Neural progenitor cell (in vitro differentiated cells): ENCODE measurements around the gene NR1D1. TPM values are rescaled to one million over a fixed set of nuclear protein-coding genes. Genes with fewer than 3 reads are reported as not detected.
A peak's percentile ranks its signal among the peaks of the same experiment; 100 is the strongest.

ENCODE experiments used
- DNase-seq: peaks from one replicate; pipeline ENCODE4 v3.0.0-alpha.2; 2016; ENCODE audit warnings: low spot score
- H2AFZ ChIP-seq: fragments of 200-600 bp; sonication (generic); replicated peaks from 2 replicates; pipeline ENCODE4 v1.6.1; 2016; ENCODE audit warnings: antibody characterized with exemption
- H3F3A ChIP-seq: fragments of 200-600 bp; sonication (generic); 2 replicates; pipeline ENCODE4 v1.6.1; 2016; ENCODE audit warnings: antibody characterized with exemption, low read depth
- H3K27ac ChIP-seq: fragments of 200-600 bp; sonication (generic); 2 replicates; pipeline ENCODE4 v1.5.1; 2016; ENCODE audit warnings: mild to moderate bottlenecking
- H3K27me3 ChIP-seq: fragments of 200-600 bp; sonication (generic); 2 replicates; pipeline ENCODE4 v1.6.1; 2016; ENCODE audit warnings: mild to moderate bottlenecking, moderate library complexity
- H3K36me3 ChIP-seq: fragments of 200-600 bp; sonication (generic); 2 replicates; pipeline ENCODE4 v1.5.1; 2016
- H3K4me1 ChIP-seq: fragments of 200-600 bp; sonication (generic); 2 replicates; pipeline ENCODE4 v1.6.1; 2016; ENCODE audit warnings: mixed run types
- H3K4me2 ChIP-seq: fragments of 200-600 bp; sonication (generic); 2 replicates; pipeline ENCODE4 v1.6.1; 2016
- H3K4me3 ChIP-seq: fragments of 200-600 bp; sonication (generic); 2 replicates; pipeline ENCODE4 v1.5.1; 2016
- H3K79me2 ChIP-seq: fragments of 200-600 bp; sonication (generic); 2 replicates; pipeline ENCODE4 v1.6.1; 2016; ENCODE audit warnings: low read depth
- H3K9ac ChIP-seq: fragments of 200-600 bp; sonication (generic); 2 replicates; pipeline ENCODE4 v1.6.1; 2016
- H3K9me3 ChIP-seq: fragments of 200-600 bp; sonication (generic); 2 replicates; pipeline ENCODE4 v1.5.1; 2016; ENCODE audit warnings: low read depth
- H4K20me1 ChIP-seq: fragments of 200-600 bp; sonication (generic); 2 replicates; pipeline ENCODE4 v1.6.1; 2016; ENCODE audit warnings: low read depth
- H3K27ac Mint-ChIP-seq: 3 replicates; pipeline ENCODE4 v1.8.0; 2021; ENCODE audit warnings: mixed read lengths
- H3K27me3 Mint-ChIP-seq: 2 replicates; pipeline ENCODE4 v1.8.0; 2022; ENCODE audit warnings: low read depth, mild to moderate bottlenecking, inconsistent platforms, moderate library complexity, mixed read lengths; ENCODE audit not compliant: insufficient read depth
- H3K36me3 Mint-ChIP-seq: 3 replicates; pipeline ENCODE4 v1.8.0; 2021; ENCODE audit warnings: mixed read lengths
- H3K4me1 Mint-ChIP-seq: 3 replicates; pipeline ENCODE4 v1.8.0; 2021; ENCODE audit warnings: mixed read lengths
- H3K4me3 Mint-ChIP-seq: 3 replicates; pipeline ENCODE4 v1.8.0; 2021; ENCODE audit warnings: mild to moderate bottlenecking, moderate library complexity, mixed read lengths
- H3K9me3 Mint-ChIP-seq: 3 replicates; pipeline ENCODE4 v1.8.0; 2020; ENCODE audit warnings: mixed read lengths
- CTCF ChIP-seq: fragments of 200-600 bp; sonication (generic); IDR thresholded peaks from 2 replicates; pipeline ENCODE4 v1.5.1; 2017; ENCODE audit warnings: antibody characterized with exemption, mild to moderate bottlenecking
- EZH2 ChIP-seq: fragments of 200-600 bp; sonication (generic); IDR thresholded peaks from 2 replicates; pipeline ENCODE4 v1.6.1; 2017; ENCODE audit warnings: antibody characterized with exemption, mild to moderate bottlenecking, moderate library complexity
- EZH2phosphoT487 ChIP-seq: fragments of 200-600 bp; sonication (generic); IDR thresholded peaks from 2 replicates; pipeline ENCODE4 v1.6.1; 2017; ENCODE audit warnings: antibody characterized with exemption
- total RNA-seq: library from RNA; depleted of rRNA; stranded (reverse); fragments of >200 nt; gene quantifications from 2 replicates; pipeline ENCODE4 v1.2.3, GENCODE V29; 2015; ENCODE audit warnings: low replicate concordance

NR1D1 gene
- total RNA-seq, 1 donor from 2014 or later: 0.24 TPM

- Histone ChIP-seq H3K36me3 (no peaks in the 10 kb centered on the region), H3K9ac (no peak overlapping the region), H3K4me1 (peaks cover 4% of the 10 kb centered on the region), H4K20me1 (no peaks in the 10 kb centered on the region), H3F3A (no peaks in the 10 kb centered on the region), H3K4me2 (no peak overlapping the region), H3K27me3 (no peaks in the 10 kb centered on the region), H3K27ac (no peak overlapping the region), H3K79me2 (no peaks in the 10 kb centered on the region), H2AFZ (no peak overlapping the region), H3K4me3 (no peak overlapping the region), H3K9me3 (no peaks in the 10 kb centered on the region)
- H3K9me3 Mint-ChIP-seq: no peaks in the 10 kb centered on the region
- H3K4me3 Mint-ChIP-seq: no peak overlapping the region
- no peak for DNase-seq
- H3K4me1 Mint-ChIP-seq: peaks cover 19% of the 10 kb centered on the region
- TF ChIP-seq CTCF: no peak
- TF ChIP-seq EZH2: no peak
- TF ChIP-seq EZH2phosphoT487: no peak
- no peak overlapping the region for H3K27ac Mint-ChIP-seq
- peaks cover 3% of the 10 kb centered on the region for H3K27me3 Mint-ChIP-seq
- peaks cover 2% of the 10 kb centered on the region for H3K36me3 Mint-ChIP-seq
These were observed 20.8 kb downstream of the NR1D1 start for GRCh38 chr17:40079545-40079944.

- peaks cover 4% of the 10 kb centered on the region for H3F3A ChIP-seq
- H3K4me2 ChIP-seq: no peak overlapping the region
- Mint-ChIP-seq H3K9me3 (no peaks in the 10 kb centered on the region), H3K27me3 (no peaks in the 10 kb centered on the region), H3K4me3 (no peak overlapping the region), H3K27ac (peak overlapping the region; percentile 53), H3K36me3 (no peaks in the 10 kb centered on the region), H3K4me1 (peaks cover 32% of the 10 kb centered on the region)
- H4K20me1 ChIP-seq: no peaks in the 10 kb centered on the region
- H3K27ac ChIP-seq: no peak overlapping the region
- no peak for DNase-seq
- no peak overlapping the region for H3K4me3 ChIP-seq
- TF ChIP-seq CTCF (no peak), EZH2phosphoT487 (no peak), EZH2 (no peak)
- H3K79me2 ChIP-seq: no peaks in the 10 kb centered on the region
- H3K4me1 ChIP-seq: peaks cover 17% of the 10 kb centered on the region
- H2AFZ ChIP-seq: no peak overlapping the region
- H3K9ac ChIP-seq: no peak overlapping the region
- H3K9me3 ChIP-seq: no peaks in the 10 kb centered on the region
- H3K36me3 ChIP-seq: no peaks in the 10 kb centered on the region
- no peaks in the 10 kb centered on the region for H3K27me3 ChIP-seq
These were observed 23.8 kb downstream of the NR1D1 start for GRCh38 chr17:40076591-40076990.

- Histone ChIP-seq H3F3A (peaks cover 4% of the 10 kb centered on the region), H3K27me3 (no peaks in the 10 kb centered on the region), H3K4me1 (peaks cover 23% of the 10 kb centered on the region), H3K9me3 (no peaks in the 10 kb centered on the region), H3K36me3 (no peaks in the 10 kb centered on the region), H2AFZ (no peak overlapping the region), H3K27ac (no peak overlapping the region), H3K79me2 (no peaks in the 10 kb centered on the region), H4K20me1 (no peaks in the 10 kb centered on the region), H3K4me3 (no peak overlapping the region), H3K9ac (no peak overlapping the region), H3K4me2 (no peak overlapping the region)
- Mint-ChIP-seq H3K36me3 (no peaks in the 10 kb centered on the region), H3K4me3 (no peak overlapping the region), H3K27ac (peak overlapping the region; percentile 53), H3K27me3 (no peaks in the 10 kb centered on the region), H3K9me3 (no peaks in the 10 kb centered on the region), H3K4me1 (peaks cover 36% of the 10 kb centered on the region)
- TF ChIP-seq EZH2phosphoT487 (no peak), EZH2 (no peak), CTCF (no peak)
- no peak for DNase-seq
These were observed 24.4 kb downstream of the NR1D1 start for GRCh38 chr17:40075942-40076498.
